ENCODE data around the gene PAPPA. TPM values are rescaled to one million over a fixed set of nuclear protein-coding genes. Genes with fewer than 3 reads are reported as not detected.

Gene PAPPA
- total RNA-seq, 1 donor from 2014 or later: 0.15 TPM

DNA sequence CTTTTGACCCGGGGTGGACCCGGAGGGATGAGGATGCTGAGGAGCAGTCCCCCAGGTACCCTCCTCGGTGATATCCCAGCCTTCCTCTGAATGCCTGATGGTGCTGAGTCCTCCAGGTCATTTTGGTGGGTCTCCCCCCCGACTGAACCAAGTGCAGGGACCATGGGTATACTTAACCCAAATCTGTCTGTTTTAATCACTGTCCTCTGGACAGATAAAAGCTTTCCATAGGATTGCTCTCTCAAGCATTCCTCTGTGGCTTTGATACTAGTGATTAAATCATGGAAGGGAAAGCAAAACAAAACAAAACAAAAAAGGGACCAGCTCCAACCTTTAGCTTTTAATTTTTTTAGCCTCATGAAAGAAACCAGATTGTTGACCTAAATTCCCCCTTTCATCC lies 26.0 kb downstream of the PAPPA start:
- Mint-ChIP-seq H3K9me3 (no peaks in the 10 kb centered on the region), H3K27me3 (ENCODE audit: insufficient read depth, low read depth) (peaks cover 3% of the 10 kb centered on the region), H3K36me3 (peaks cover 3% of the 10 kb centered on the region), H3K4me3 (no peak overlapping the region), H3K27ac (no peak overlapping the region), H3K4me1 (peaks cover 5% of the 10 kb centered on the region)
- Histone ChIP-seq H4K20me1 (ENCODE audit: low read depth) (no peaks in the 10 kb centered on the region), H2AFZ (replicated peaks) (no peak overlapping the region), H3K4me3 (no peak overlapping the region), H3K4me1 (no peaks in the 10 kb centered on the region), H3K9me3 (ENCODE audit: low read depth) (no peaks in the 10 kb centered on the region), H3K9ac (no peak overlapping the region), H3F3A (ENCODE audit: low read depth) (no peaks in the 10 kb centered on the region), H3K79me2 (ENCODE audit: low read depth) (no peaks in the 10 kb centered on the region), H3K4me2 (no peak overlapping the region), H3K36me3 (no peaks in the 10 kb centered on the region), H3K27ac (no peak overlapping the region), H3K27me3 (no peaks in the 10 kb centered on the region)
- no peak for DNase-seq (ENCODE audit: low spot score)
- TF ChIP-seq EZH2phosphoT487 (IDR thresholded peaks at IDR 0.05): no peak
- TF ChIP-seq EZH2 (IDR thresholded peaks at IDR 0.05): no peak
- TF ChIP-seq, protein P1, sequence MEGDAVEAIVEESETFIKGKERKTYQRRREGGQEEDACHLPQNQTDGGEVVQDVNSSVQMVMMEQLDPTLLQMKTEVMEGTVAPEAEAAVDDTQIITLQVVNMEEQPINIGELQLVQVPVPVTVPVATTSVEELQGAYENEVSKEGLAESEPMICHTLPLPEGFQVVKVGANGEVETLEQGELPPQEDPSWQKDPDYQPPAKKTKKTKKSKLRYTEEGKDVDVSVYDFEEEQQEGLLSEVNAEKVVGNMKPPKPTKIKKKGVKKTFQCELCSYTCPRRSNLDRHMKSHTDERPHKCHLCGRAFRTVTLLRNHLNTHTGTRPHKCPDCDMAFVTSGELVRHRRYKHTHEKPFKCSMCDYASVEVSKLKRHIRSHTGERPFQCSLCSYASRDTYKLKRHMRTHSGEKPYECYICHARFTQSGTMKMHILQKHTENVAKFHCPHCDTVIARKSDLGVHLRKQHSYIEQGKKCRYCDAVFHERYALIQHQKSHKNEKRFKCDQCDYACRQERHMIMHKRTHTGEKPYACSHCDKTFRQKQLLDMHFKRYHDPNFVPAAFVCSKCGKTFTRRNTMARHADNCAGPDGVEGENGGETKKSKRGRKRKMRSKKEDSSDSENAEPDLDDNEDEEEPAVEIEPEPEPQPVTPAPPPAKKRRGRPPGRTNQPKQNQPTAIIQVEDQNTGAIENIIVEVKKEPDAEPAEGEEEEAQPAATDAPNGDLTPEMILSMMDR (IDR thresholded peaks at IDR 0.05): no peak

DNA sequence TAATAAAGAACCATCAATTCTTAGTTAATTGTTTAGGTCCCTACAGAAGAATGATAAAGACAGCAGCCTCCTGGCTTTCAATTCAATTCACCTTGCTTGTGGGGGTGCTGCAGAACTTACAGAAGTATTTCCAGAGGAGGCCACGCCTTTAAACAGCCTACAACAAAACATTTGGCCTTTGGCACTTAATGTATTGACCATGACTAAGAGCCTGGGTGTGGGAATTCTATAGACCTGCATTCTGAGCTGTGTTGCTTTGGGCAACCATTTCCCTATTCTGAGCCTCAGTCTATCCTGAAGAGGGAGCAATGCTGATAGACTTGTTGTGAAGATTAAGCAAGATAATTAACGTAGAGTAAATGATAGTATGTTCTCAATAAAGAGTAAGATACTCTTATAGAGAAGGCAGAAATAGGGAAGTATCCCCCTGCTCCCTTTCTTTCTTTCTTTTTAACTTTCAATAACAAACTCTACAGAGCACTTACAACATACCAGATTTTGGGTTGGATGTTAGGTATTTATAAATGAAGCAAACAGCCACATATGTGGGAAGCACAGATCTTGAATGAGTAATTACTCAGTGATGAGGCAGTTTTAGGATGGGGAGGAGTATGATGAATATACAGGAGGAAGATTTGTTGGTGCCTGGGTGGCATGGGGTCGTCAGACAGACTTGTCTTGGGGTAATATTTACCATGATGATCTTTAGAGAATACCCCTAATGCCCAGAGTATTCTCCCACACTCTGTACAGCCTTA lies 28.4 kb downstream of the PAPPA start:
- H3K27me3 ChIP-seq: no peaks in the 10 kb centered on the region
- DNase-seq (ENCODE audit: low spot score): no peak
- H3K4me3 ChIP-seq: no peak overlapping the region
- H3K4me1 ChIP-seq: no peaks in the 10 kb centered on the region
- no peak overlapping the region for H3K4me2 ChIP-seq
- Mint-ChIP-seq H3K27me3 (ENCODE audit: insufficient read depth, low read depth) (peaks cover 3% of the 10 kb centered on the region), H3K36me3 (peaks cover 4% of the 10 kb centered on the region), H3K4me1 (peaks cover 3% of the 10 kb centered on the region), H3K4me3 (no peak overlapping the region), H3K27ac (no peak overlapping the region), H3K9me3 (no peaks in the 10 kb centered on the region)
- no peak overlapping the region for H2AFZ ChIP-seq (replicated peaks)
- no peak overlapping the region for H3K27ac ChIP-seq
- no peaks in the 10 kb centered on the region for H4K20me1 ChIP-seq (ENCODE audit: low read depth)
- H3K36me3 ChIP-seq: no peaks in the 10 kb centered on the region
- no peaks in the 10 kb centered on the region for H3K79me2 ChIP-seq (ENCODE audit: low read depth)
- TF ChIP-seq, protein P1 (IDR thresholded peaks at IDR 0.05): no peak
- TF ChIP-seq EZH2phosphoT487 (IDR thresholded peaks at IDR 0.05): no peak
- no peak for TF ChIP-seq EZH2 (IDR thresholded peaks at IDR 0.05)
- H3K9me3 ChIP-seq (ENCODE audit: low read depth): no peaks in the 10 kb centered on the region
- no peaks in the 10 kb centered on the region for H3F3A ChIP-seq (ENCODE audit: low read depth)
- no peak overlapping the region for H3K9ac ChIP-seq

- no peak overlapping the region for H3K4me2 ChIP-seq
- no peak overlapping the region for H3K27ac ChIP-seq
- Mint-ChIP-seq H3K36me3 (peaks cover 7% of the 10 kb centered on the region), H3K4me3 (no peak overlapping the region), H3K4me1 (peaks cover 2% of the 10 kb centered on the region), H3K9me3 (no peaks in the 10 kb centered on the region), H3K27me3 (ENCODE audit: insufficient read depth, low read depth) (peaks cover 3% of the 10 kb centered on the region), H3K27ac (no peak overlapping the region)
- no peaks in the 10 kb centered on the region for H3K36me3 ChIP-seq
- H4K20me1 ChIP-seq (ENCODE audit: low read depth): no peaks in the 10 kb centered on the region
- H3F3A ChIP-seq (ENCODE audit: low read depth): no peaks in the 10 kb centered on the region
- H2AFZ ChIP-seq (replicated peaks): no peak overlapping the region
- no peaks in the 10 kb centered on the region for H3K27me3 ChIP-seq
- H3K9me3 ChIP-seq (ENCODE audit: low read depth): no peaks in the 10 kb centered on the region
- H3K9ac ChIP-seq: no peak overlapping the region
- TF ChIP-seq, protein P1 (IDR thresholded peaks at IDR 0.05): no peak
- no peak for TF ChIP-seq EZH2phosphoT487 (IDR thresholded peaks at IDR 0.05)
- TF ChIP-seq EZH2 (IDR thresholded peaks at IDR 0.05): no peak
- no peak for DNase-seq (ENCODE audit: low spot score)
- H3K4me1 ChIP-seq: no peaks in the 10 kb centered on the region
- H3K4me3 ChIP-seq: no peak overlapping the region
- no peaks in the 10 kb centered on the region for H3K79me2 ChIP-seq (ENCODE audit: low read depth)
Measured at GRCh38 chr9:116182876-116183275, 29.3 kb downstream of the PAPPA start.

Measured in neural progenitor cell (in vitro differentiated cells).